KMS-11 (cell line): ENCODE measurements around the gene GPR173.

Experiments
- H2AFZ ChIP-seq: fragments of 200-600 bp; sonication (generic); 2 replicates; pipeline ENCODE4 v1.6.1; 2016; ENCODE audit warnings: antibody characterized with exemption, mixed run types, low read depth
- H3K27ac ChIP-seq: fragments of 200-600 bp; sonication (generic); 2 replicates; pipeline ENCODE4 v1.6.1; 2016; ENCODE audit warnings: mild to moderate bottlenecking, mixed run types
- H3K27me3 ChIP-seq: fragments of 200-600 bp; sonication (generic); 2 replicates; pipeline ENCODE4 v1.6.1; 2017; ENCODE audit warnings: mild to moderate bottlenecking, low read depth, mixed run types, moderate library complexity; ENCODE audit not compliant: insufficient read depth
- H3K36me3 ChIP-seq: fragments of 200-600 bp; sonication (generic); 2 replicates; pipeline ENCODE4 v1.6.1; 2017; ENCODE audit warnings: mild to moderate bottlenecking, mixed run types; ENCODE audit not compliant: insufficient read depth
- H3K4me1 ChIP-seq: fragments of 200-600 bp; sonication (generic); 2 replicates; pipeline ENCODE4 v1.6.1; 2016; ENCODE audit warnings: mild to moderate bottlenecking, low read depth, mixed run types; ENCODE audit not compliant: poor library complexity, severe bottlenecking
- H3K4me2 ChIP-seq: fragments of 200-600 bp; sonication (generic); 2 replicates; pipeline ENCODE4 v1.7.0; 2016; ENCODE audit warnings: mild to moderate bottlenecking, mixed run types
- H3K4me3 ChIP-seq: fragments of 200-600 bp; sonication (generic); IDR thresholded peaks from 2 replicates; pipeline ENCODE4 v1.6.1; 2017; ENCODE audit warnings: low read depth, low read length, mixed read lengths; ENCODE audit not compliant: insufficient read depth
- H3K79me2 ChIP-seq: fragments of 200-600 bp; sonication (generic); 2 replicates; pipeline ENCODE4 v1.6.1; 2016; ENCODE audit warnings: low read depth, mixed run types; ENCODE audit not compliant: insufficient read depth
- H3K9ac ChIP-seq: fragments of 200-600 bp; sonication (generic); 2 replicates; pipeline ENCODE4 v1.6.1; 2016; ENCODE audit warnings: mild to moderate bottlenecking, mixed run types
- H4K20me1 ChIP-seq: fragments of 200-600 bp; sonication (generic); 2 replicates; pipeline ENCODE4 v1.6.1; 2016; ENCODE audit warnings: mild to moderate bottlenecking, mixed run types; ENCODE audit not compliant: insufficient read depth
- TF ChIP-seq, protein P1 (sequence below): fragments of 200-600 bp; sonication (generic); conservative IDR thresholded peaks from 2 replicates; pipeline ENCODE4 v1.6.1; 2017; ENCODE audit warnings: low read depth, mild to moderate bottlenecking, antibody characterized with exemption, low read length, moderate library complexity, mixed read lengths

GPR173 gene

DNA sequence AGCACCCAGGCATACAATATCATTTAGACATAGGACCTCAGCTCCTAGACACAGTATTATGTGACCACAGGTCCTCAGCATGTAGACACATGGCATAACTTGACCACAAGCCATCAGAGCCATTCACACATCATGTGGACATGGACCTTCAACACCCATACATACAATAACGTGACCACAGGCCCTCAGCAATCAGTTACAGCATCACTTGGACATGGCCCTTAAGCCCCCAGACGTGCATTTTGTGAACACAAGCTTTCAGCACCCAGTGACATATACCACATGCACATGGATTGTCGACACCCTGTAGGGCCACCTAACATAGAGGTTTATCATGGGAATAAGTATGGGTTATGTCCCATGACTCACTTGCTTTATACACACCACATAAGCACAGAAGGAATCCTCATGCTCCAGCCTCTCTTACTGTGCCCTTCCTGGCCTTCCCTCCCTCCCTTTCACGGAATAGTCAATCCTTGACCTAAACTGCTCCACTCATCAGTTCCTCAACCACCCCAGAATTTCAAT lies 35.5 kb downstream of the GPR173 start:
- H3K4me3 ChIP-seq: no peak overlapping the region
- no peaks in the 10 kb centered on the region for H3K27me3 ChIP-seq
- H4K20me1 ChIP-seq: no peaks in the 10 kb centered on the region
- H3K4me1 ChIP-seq: no peaks in the 10 kb centered on the region
- no peaks in the 10 kb centered on the region for H3K36me3 ChIP-seq
- H2AFZ ChIP-seq: no peak overlapping the region
- H3K9ac ChIP-seq: no peak overlapping the region
- no peak overlapping the region for H3K4me2 ChIP-seq
- no peaks in the 10 kb centered on the region for H3K79me2 ChIP-seq
- H3K27ac ChIP-seq: no peak overlapping the region
- TF ChIP-seq, protein P1, sequence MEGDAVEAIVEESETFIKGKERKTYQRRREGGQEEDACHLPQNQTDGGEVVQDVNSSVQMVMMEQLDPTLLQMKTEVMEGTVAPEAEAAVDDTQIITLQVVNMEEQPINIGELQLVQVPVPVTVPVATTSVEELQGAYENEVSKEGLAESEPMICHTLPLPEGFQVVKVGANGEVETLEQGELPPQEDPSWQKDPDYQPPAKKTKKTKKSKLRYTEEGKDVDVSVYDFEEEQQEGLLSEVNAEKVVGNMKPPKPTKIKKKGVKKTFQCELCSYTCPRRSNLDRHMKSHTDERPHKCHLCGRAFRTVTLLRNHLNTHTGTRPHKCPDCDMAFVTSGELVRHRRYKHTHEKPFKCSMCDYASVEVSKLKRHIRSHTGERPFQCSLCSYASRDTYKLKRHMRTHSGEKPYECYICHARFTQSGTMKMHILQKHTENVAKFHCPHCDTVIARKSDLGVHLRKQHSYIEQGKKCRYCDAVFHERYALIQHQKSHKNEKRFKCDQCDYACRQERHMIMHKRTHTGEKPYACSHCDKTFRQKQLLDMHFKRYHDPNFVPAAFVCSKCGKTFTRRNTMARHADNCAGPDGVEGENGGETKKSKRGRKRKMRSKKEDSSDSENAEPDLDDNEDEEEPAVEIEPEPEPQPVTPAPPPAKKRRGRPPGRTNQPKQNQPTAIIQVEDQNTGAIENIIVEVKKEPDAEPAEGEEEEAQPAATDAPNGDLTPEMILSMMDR: no peak

DNA sequence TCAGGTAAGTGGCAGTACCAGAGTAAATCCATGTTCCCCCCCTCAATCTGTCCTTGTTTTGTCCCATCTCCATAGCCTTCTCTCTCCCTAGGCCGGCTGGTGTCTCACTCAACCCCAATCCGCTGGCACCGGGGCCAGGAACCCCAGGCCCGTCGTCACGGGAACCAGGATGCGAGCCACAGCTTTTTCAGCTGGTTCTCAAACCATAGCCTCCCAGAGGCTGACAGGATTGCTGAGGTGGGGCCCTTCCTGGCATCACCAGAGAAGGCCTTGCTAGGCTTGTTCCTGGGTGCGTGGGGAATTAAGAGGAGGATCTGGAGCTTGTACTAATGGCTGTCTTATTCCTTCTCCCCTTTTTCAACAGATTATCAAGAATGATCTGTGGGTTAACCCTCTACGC lies 36.3 kb downstream of the GPR173 start:
- H3K4me2 ChIP-seq: no peak overlapping the region
- TF ChIP-seq, protein P1: no peak
- no peaks in the 10 kb centered on the region for H4K20me1 ChIP-seq
- no peak overlapping the region for H2AFZ ChIP-seq
- no peak overlapping the region for H3K27ac ChIP-seq
- no peaks in the 10 kb centered on the region for H3K4me1 ChIP-seq
- H3K27me3 ChIP-seq: no peaks in the 10 kb centered on the region
- H3K36me3 ChIP-seq: no peaks in the 10 kb centered on the region
- H3K9ac ChIP-seq: no peak overlapping the region
- no peaks in the 10 kb centered on the region for H3K79me2 ChIP-seq
- no peak overlapping the region for H3K4me3 ChIP-seq

DNA sequence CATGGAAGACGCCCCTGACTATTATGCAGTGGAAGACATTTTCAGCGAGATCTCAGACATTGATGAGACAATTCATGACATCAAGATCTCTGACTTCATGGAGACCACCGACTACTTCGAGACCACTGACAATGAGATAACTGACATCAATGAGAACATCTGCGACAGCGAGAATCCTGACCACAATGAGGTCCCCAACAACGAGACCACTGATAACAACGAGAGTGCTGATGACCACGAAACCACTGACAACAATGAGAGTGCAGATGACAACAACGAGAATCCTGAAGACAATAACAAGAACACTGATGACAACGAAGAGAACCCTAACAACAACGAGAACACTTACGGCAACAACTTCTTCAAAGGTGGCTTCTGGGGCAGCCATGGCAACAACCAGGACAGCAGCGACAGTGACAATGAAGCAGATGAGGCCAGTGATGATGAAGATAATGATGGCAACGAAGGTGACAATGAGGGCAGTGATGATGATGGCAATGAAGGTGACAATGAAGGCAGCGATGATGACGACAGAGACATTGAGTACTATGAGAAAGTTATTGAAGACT lies 37.2 kb downstream of the GPR173 start:
- no peak overlapping the region for H3K9ac ChIP-seq
- no peak overlapping the region for H3K27ac ChIP-seq
- no peaks in the 10 kb centered on the region for H3K27me3 ChIP-seq
- no peak overlapping the region for H2AFZ ChIP-seq
- no peaks in the 10 kb centered on the region for H3K4me1 ChIP-seq
- H3K36me3 ChIP-seq: no peaks in the 10 kb centered on the region
- H3K4me2 ChIP-seq: no peak overlapping the region
- H3K4me3 ChIP-seq: no peak overlapping the region
- TF ChIP-seq, protein P1: no peak
- H4K20me1 ChIP-seq: no peaks in the 10 kb centered on the region
- H3K79me2 ChIP-seq: no peaks in the 10 kb centered on the region

DNA sequence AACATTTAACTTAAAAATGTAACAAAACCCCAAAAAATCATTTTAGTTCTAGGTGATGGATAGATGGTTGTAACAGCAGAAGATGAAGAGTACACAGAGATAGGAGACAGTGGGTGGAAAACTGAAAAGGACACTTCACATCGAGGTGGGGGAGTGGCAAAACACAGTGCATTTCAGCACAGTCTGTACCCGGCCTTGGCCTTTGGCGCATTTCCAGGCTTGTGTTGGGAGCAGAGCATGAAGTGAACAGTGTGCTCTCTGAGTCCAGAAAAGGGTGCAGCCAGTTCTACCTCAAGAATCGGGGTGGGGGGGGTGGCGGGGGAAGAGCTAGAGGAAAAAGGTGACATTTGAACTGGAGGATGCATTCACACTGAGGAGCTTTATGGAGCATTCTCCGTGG lies 37.9 kb downstream of the GPR173 start:
- no peaks in the 10 kb centered on the region for H3K36me3 ChIP-seq
- no peaks in the 10 kb centered on the region for H3K27me3 ChIP-seq
- H3K27ac ChIP-seq: no peak overlapping the region
- H3K4me1 ChIP-seq: no peaks in the 10 kb centered on the region
- H3K4me3 ChIP-seq: no peak overlapping the region
- H3K4me2 ChIP-seq: no peak overlapping the region
- H3K9ac ChIP-seq: no peak overlapping the region
- TF ChIP-seq, protein P1: no peak
- no peaks in the 10 kb centered on the region for H3K79me2 ChIP-seq
- no peak overlapping the region for H2AFZ ChIP-seq
- no peaks in the 10 kb centered on the region for H4K20me1 ChIP-seq
